ENCODE data around the gene EXD3. TPM values are rescaled to one million over a fixed set of nuclear protein-coding genes. Genes with fewer than 3 reads are reported as not detected.
A peak's percentile ranks its signal among the peaks of the same experiment; 100 is the strongest.

EXD3 gene
- total and polyA plus RNA-seq, 2 of the 4 experiments (the other 2 are of a cell fraction), result 1.1 to 7.4 TPM

DNA sequence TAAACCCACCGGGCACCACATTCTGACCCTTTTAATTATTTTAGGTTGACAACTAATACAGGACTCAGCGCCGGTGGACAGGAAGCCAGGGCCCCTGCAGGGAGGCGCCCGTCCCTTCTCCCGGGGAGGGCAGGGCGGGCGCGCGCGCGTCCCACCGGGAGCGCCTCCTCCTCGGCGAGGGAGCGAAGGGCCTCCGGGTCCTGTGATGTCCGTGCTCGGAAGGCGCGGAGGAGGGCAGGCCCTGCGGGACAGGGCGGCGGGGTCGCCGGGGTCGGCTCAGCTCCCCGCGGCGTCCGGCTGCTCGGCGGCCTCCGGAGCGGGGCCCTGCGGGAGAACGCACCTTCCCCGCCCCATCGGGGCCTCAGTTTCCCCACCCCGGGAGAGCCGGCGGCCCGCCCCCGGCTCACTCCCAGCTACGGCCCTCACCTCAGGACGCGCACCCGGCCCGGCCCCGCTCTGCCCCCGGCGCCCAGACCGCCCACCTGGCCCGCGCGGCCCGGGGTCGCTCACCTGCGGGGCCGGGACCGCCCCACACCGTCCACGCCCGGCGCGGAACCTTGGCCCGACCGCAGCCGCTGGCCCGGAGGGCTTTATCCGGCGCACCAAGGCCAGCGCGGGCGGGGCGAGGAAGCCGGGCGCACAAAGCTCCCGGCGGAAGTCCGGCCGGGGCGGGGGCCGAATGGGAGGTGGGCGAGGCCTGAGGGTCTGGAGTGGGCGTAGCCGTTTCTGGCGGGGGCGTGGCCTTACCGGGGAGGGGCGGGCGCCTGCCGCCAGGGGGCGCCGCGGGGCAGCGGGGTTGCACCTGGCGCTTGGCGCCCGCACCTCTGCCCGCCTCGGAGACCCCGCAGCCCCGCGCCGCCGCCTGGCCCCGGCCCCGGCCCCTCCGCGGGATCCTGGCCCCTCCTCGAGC lies at the start of gene EXD3, which contains the start of gene NOXA1 (continued):
- TF ChIP-seq, protein P1, sequence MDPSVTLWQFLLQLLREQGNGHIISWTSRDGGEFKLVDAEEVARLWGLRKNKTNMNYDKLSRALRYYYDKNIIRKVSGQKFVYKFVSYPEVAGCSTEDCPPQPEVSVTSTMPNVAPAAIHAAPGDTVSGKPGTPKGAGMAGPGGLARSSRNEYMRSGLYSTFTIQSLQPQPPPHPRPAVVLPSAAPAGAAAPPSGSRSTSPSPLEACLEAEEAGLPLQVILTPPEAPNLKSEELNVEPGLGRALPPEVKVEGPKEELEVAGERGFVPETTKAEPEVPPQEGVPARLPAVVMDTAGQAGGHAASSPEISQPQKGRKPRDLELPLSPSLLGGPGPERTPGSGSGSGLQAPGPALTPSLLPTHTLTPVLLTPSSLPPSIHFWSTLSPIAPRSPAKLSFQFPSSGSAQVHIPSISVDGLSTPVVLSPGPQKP (IDR thresholded peaks at IDR 0.05; ENCODE audit: borderline replicate concordance, low read depth, low read length), result no peak
- TF ChIP-seq MXI1 (IDR thresholded peaks at IDR 0.05; ENCODE audit: borderline replicate concordance, low read depth, low read length), result no peak
- 0 out of 2 replicates have a peak, but pooled peaks have one; percentile 3 for TF ChIP-seq FOS (IDR thresholded peaks at IDR 0.05; ENCODE audit: low read depth, low read length)
- TF ChIP-seq SMC3 (IDR thresholded peaks at IDR 0.05; ENCODE audit: low read depth, low read length), result peak; percentile 54
- no peak for TF ChIP-seq POLR2A (IDR thresholded peaks at IDR 0.05; ENCODE audit: low read depth, low read length)

Measured in IMR-90 (cell line).